Right lobe of liver (tissue), 6 donors: ENCODE measurements around the gene ZNF567. TPM values are rescaled to one million over a fixed set of nuclear protein-coding genes. Genes with fewer than 3 reads are reported as not detected.

ENCODE experiments used
- ATAC-seq, 4 donors: fragments of 200-7000 bp; cut with Tn5 transposase; one replicate each; pipeline ENCODE4 v1.9.1; 2020; ENCODE audit warnings: mild to moderate bottlenecking in 4 of 4, moderate library complexity in 4 of 4
- DNase-seq, 3 donors: peaks; one replicate each; pipeline ENCODE4 v3.0.0-alpha.2; 2020
- H3K27ac ChIP-seq, 3 donors: fragments of 200-600 bp; one replicate each; pipeline ENCODE4 v1.8.0; 2022
- H3K27me3 ChIP-seq, 2 donors: fragments of 200-600 bp; one replicate each; pipeline ENCODE4 v1.8.0; 2022
- H3K36me3 ChIP-seq, 4 donors: fragments of 200-600 bp; sonication (generic) in 1 of 4; one replicate each; pipeline versions ENCODE4 v1.5.1 to v1.8.0; 2017 to 2022; ENCODE audit warnings: control low read depth in 1 of 4
- H3K4me1 ChIP-seq, 4 donors: fragments of 200-600 bp; sonication (generic) in 1 of 4; one replicate each; pipeline versions ENCODE4 v1.5.1 to v1.8.0; 2017 to 2022; ENCODE audit warnings: control low read depth in 1 of 4
- H3K4me3 ChIP-seq, 3 donors: fragments of 200-600 bp; one replicate each; pipeline ENCODE4 v1.8.0; 2022
- H3K9me3 ChIP-seq, 4 donors: fragments of 200-600 bp; sonication (generic) in 1 of 4; one replicate each; pipeline versions ENCODE4 v1.5.1 to v1.8.0; 2017 to 2022; ENCODE audit warnings: control low read depth in 1 of 4
- CTCF ChIP-seq, 4 donors: fragments of 200-600 bp in 3 of 4; fragments of 450-650 bp in 1 of 4; IDR thresholded peaks; one replicate each; pipeline versions ENCODE4 v1.5.1 to v1.8.0; 2016 to 2022; ENCODE audit warnings: antibody characterized with exemption in 4 of 4, mild to moderate bottlenecking in 2 of 4
- POLR2A ChIP-seq: fragments of 450-650 bp; IDR thresholded peaks from one replicate; pipeline ENCODE4 v1.6.1; 2017; ENCODE audit warnings: antibody characterized with exemption, mild to moderate bottlenecking
- WGBS: methylation state at CpG from one replicate; pipeline ENCODE4 v1.1.6; 2018; ENCODE audit warnings: low coverage, low lambda C conversion rate; ENCODE audit not compliant: insufficient coverage; ENCODE audit errors: missing lambda C conversion rate; 5-methylcytosine and 5-hydroxymethylcytosine counted together
- intact Hi-C, 2 donors: fragments of 100-400 bp; cut with DNase I; formaldehyde crosslinking; loops; one replicate each; pipeline versions ENCODE4 v1.11.2 to v1.14.1; 2022
- total RNA-seq, 6 experiments: library from RNA; depleted of rRNA in 2 of 6; stranded (reverse); fragments of >200 nt in 2 of 6; fragmentation: NEBNext Ultra II Directional in 3 of 6; extraction: Animal tissue kit (Norgen Biotek cat#: 25700) in 3 of 6; gene quantifications; one replicate each; pipeline versions ENCODE4 v1.1.0 to v1.2.4, GENCODE V29; 2016 to 2023
- donor health status: DM: no; HTN: yes; CAD: no.
- donor health status: DM: no; HTN: no; CAD: no.
- donor health status: DM: no; HTN: no; CAD: no.
- donor health status: DM: no; HTN: yes; CAD: no.
- donor health status: DM: no; HTN: yes; CAD: no.

The ZNF567 gene
- total RNA-seq, 6 experiments from 2014 or later = 1.1 to 3.4 (median 2.0) TPM

DNA sequence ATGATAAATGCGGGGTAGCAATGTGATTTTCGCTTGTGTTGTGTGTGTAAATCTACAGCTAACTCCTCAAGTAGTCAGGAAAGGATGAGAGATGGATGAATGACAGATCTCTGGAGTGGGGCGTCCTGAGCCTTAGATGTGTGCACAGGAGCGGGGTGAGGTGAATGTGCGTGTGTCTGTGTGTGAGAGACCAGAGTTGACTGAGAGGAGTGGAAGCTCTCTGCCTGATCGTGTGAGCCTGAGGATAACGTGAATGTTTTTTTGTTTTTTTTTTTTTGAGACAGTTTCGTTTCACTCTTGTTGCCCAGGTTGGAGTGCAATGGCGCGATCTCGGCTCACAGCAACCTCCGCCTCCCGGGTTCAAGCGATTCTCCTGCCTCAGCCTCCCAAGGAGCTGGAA lies 21.6 kb upstream of the ZNF567 start:
- Histone ChIP-seq H3K9me3 (peaks cover 0 to 22% (median 3%) of the 10 kb centered on the region in 4 donors), H3K4me1 (peaks cover 0 to 5% (median 2%) of the 10 kb centered on the region in 4 donors), H3K36me3 (peaks cover 0 to 19% (median 6%) of the 10 kb centered on the region in 4 donors), H3K4me3 (peak overlapping the region; percentile 67 to 80 (median 69)), H3K27ac (no peak overlapping the region), H3K27me3 (no peaks in the 10 kb centered on the region)
- TF ChIP-seq CTCF (IDR thresholded peaks at IDR 0.05) = no peak
- TF ChIP-seq POLR2A = no peak
- WGBS = 57% methylated on average over 12 of the region's 14 CpGs
- DNase-seq (no peak), ATAC-seq (no peak)
- intact Hi-C loops = no loop called here

DNA sequence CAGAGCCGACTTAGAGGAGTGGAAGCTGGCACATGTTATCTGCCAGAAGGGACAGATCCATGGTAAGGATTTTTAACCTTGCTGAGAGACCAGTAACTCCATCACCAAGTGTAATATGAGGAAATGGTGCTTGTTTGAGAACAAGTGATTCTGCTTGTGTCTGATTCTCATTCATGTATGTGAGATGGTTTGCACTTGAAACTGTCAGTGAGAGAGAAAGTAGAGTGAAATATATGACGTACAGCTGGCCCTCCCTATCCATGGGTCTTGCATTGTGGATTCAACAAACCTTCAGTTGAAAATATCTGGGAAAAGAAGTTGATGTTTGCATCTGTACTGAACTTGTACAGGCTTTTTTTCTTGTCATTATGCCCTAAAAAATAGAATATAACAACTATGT lies 18.8 kb upstream of the ZNF567 start:
- H3K4me3 ChIP-seq = no peak overlapping the region
- intact Hi-C loops = no loop called here
- H3K27ac ChIP-seq = no peak overlapping the region
- DNase-seq = no peak
- no peaks in the 10 kb centered on the region for H3K27me3 ChIP-seq
- H3K36me3 ChIP-seq = peaks cover 0 to 10% (median 3%) of the 10 kb centered on the region in 4 donors
- 83% methylated on average over 2 of the region's 2 CpGs for WGBS
- peaks cover 0 to 11% (median 0%) of the 10 kb centered on the region in 4 donors for H3K9me3 ChIP-seq
- TF ChIP-seq CTCF (IDR thresholded peaks at IDR 0.05) = no peak
- no peak for TF ChIP-seq POLR2A
- no peak for ATAC-seq
- peaks cover 0 to 5% (median 2%) of the 10 kb centered on the region in 4 donors for H3K4me1 ChIP-seq

DNA sequence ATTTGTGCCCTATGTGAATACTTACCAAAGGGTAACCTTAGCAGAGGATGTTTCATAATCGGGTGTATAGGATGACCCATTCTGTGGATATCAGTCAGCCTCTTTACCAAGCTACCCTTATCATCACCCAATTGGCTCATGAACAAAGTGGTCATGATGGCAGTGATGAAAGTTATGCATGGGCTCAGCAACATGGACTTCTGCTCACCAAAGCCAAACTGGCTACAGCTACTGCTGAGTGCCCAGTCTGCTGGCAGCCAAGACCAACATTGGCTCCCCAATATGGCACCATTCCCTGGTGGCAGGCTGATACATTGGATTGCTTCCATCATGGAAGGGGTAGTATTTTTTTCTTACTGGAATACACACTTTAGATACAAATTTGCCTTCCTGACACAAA lies 15.0 kb upstream of the ZNF567 start:
- no peak for DNase-seq
- H3K4me1 ChIP-seq = no peaks in the 10 kb centered on the region
- H3K36me3 ChIP-seq = no peaks in the 10 kb centered on the region
- TF ChIP-seq CTCF (IDR thresholded peaks at IDR 0.05) (no peak), POLR2A (no peak)
- H3K27me3 ChIP-seq = no peaks in the 10 kb centered on the region
- no peak overlapping the region for H3K4me3 ChIP-seq
- ATAC-seq = no peak
- 89% methylated on average over 1 of the region's 1 CpG for WGBS
- H3K27ac ChIP-seq = no peak overlapping the region
- peaks cover 0 to 11% (median 4%) of the 10 kb centered on the region in 4 donors for H3K9me3 ChIP-seq
- intact Hi-C loops = no loop called here

DNA sequence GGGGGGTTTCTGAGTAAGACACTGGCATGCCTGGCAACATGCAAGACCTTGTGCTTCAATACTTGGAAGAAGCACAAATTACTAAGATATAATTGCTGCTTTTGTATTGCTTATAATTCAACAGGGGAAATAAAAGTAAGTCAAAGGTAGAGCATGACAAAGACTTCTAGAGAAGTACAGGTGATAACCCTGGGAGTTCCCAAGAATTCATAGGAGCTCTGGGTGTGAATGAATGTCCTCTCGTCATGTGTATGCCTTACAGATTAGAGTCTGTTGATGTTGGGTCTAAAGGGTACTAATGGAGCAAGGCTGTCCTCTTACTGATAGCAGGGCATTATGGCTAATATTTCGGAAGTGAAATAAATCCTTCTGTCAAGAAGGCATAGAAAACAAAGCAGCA lies 13.2 kb upstream of the ZNF567 start:
- no peak for ATAC-seq
- no peaks in the 10 kb centered on the region for H3K4me1 ChIP-seq
- peaks cover 0 to 11% (median 4%) of the 10 kb centered on the region in 4 donors for H3K9me3 ChIP-seq
- TF ChIP-seq CTCF (IDR thresholded peaks at IDR 0.05) (no peak), POLR2A (no peak)
- WGBS = 94% methylated on average over 2 of the region's 2 CpGs
- no peaks in the 10 kb centered on the region for H3K36me3 ChIP-seq
- no peaks in the 10 kb centered on the region for H3K27me3 ChIP-seq
- no peak for DNase-seq
- H3K4me3 ChIP-seq = no peak overlapping the region
- H3K27ac ChIP-seq = no peak overlapping the region
- intact Hi-C loops = no loop called here

DNA sequence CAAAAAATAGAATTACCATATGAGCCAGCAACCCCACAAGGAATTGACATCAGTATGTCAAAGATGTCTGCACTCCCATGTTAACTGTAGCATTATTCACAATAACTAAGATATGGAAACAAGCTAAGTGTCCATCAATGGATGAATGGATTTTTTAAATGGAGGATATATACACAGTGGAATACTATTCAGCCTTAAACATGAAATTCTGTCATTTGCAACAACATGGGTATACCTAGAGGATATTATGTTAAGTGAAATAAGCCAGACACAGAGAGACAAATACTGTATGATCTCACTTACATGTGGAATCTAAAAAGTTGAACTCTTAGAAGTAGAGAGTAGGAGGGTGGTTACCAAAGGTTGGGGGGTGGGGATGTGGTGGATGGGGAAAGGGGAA lies 8.0 kb upstream of the ZNF567 start:
- DNase-seq (no peak), ATAC-seq (no peak)
- Histone ChIP-seq H3K27me3 (no peaks in the 10 kb centered on the region), H3K36me3 (no peaks in the 10 kb centered on the region), H3K9me3 (peaks cover 0 to 4% (median 0%) of the 10 kb centered on the region in 4 donors), H3K27ac (no peak overlapping the region), H3K4me3 (no peak overlapping the region), H3K4me1 (no peaks in the 10 kb centered on the region)
- intact Hi-C loops = no loop called here
- TF ChIP-seq CTCF (IDR thresholded peaks at IDR 0.05) = no peak
- TF ChIP-seq POLR2A = no peak
